ENCODE measurements around the gene NOTO.

- no peak for TF ChIP-seq CTCF (IDR thresholded peaks at IDR 0.05)
- TF ChIP-seq POLR2A (IDR thresholded peaks at IDR 0.05) = no peak
These were observed 26.0 kb upstream of the NOTO start for GRCh38 chr2:73176205-73176880.

Data from esophagus squamous epithelium (tissue), 4 donors.